IMR-90 (cell line): ENCODE data around the gene DCAF17. TPM values are rescaled to one million over a fixed set of nuclear protein-coding genes. Genes with fewer than 3 reads are reported as not detected.

Experiments used
- ATAC-seq: fragments of 200-7000 bp; cut with Tn5 transposase; 2 replicates; pipeline ENCODE4 v1.9.1; 2020; ENCODE audit warnings: low read depth, mild to moderate bottlenecking, moderate library complexity
- BruUV-seq: library from RNA; stranded (reverse); fragments of 400-500 nt; replicated peaks from 2 replicates; lab custom pipeline; 2021; lab: Mats Ljungman, UMichigan
- CTCF ChIA-PET: fragments of 300-600 bp; formaldehyde crosslinking; extraction: SDS; loops from one replicate; lab custom pipeline; 2021; ENCODE audit warnings: antibody characterized with exemption; lab: Yijun Ruan, JAX
- POLR2A ChIA-PET: fragments of 300-600 bp; sonication (Branson Sonifier 250); formaldehyde crosslinking; loops from one replicate; lab custom pipeline; 2022; ENCODE audit warnings: antibody characterized with exemption; ENCODE audit not compliant: unreplicated experiment; lab: Charles Lee
- DNase-seq: peaks from one replicate; pipeline ENCODE4 v3.0.0; 2013
- H2AFZ ChIP-seq: replicated peaks from 2 replicates; pipeline ENCODE3; 2013; ENCODE audit warnings: low read length, mild to moderate bottlenecking; ENCODE audit not compliant: poor library complexity
- H2AK5ac ChIP-seq: 2 replicates; pipeline ENCODE4 v1.6.1; 2013; ENCODE audit warnings: low read depth, low read length, inconsistent platforms
- H2AK9ac ChIP-seq: replicated peaks from 2 replicates; pipeline ENCODE3; 2013; ENCODE audit warnings: mild to moderate bottlenecking, low read depth, low read length, moderate library complexity; ENCODE audit not compliant: poor library complexity
- H2BK120ac ChIP-seq: 2 replicates; pipeline ENCODE4 v1.6.1; 2013; ENCODE audit warnings: low read depth, low read length, inconsistent platforms
- H2BK15ac ChIP-seq: 3 replicates; pipeline ENCODE4 v1.6.1; 2013; ENCODE audit warnings: low read depth, low read length, inconsistent platforms
- H2BK20ac ChIP-seq: 2 replicates; pipeline ENCODE4 v1.6.1; 2013; ENCODE audit warnings: low read depth, mild to moderate bottlenecking, inconsistent platforms, low read length, moderate library complexity
- H2BK5ac ChIP-seq: 2 replicates; pipeline ENCODE4 v1.6.1; 2013; ENCODE audit warnings: mild to moderate bottlenecking, low read depth, low read length, inconsistent platforms; ENCODE audit not compliant: poor library complexity, severe bottlenecking
- H3K14ac ChIP-seq: replicated peaks from 2 replicates; pipeline ENCODE4 v1.6.1; 2013; ENCODE audit warnings: low read depth, low read length, inconsistent platforms
- H3K18ac ChIP-seq: 2 replicates; pipeline ENCODE4 v1.6.1; 2013; ENCODE audit warnings: low read depth, low read length, control low read depth
- H3K23ac ChIP-seq: 2 replicates; pipeline ENCODE4 v1.6.1; 2013; ENCODE audit warnings: low read depth, low read length, inconsistent platforms
- H3K27ac ChIP-seq: 2 replicates; pipeline ENCODE4 v1.5.1; 2013; ENCODE audit warnings: mild to moderate bottlenecking, control low read depth, low read length; ENCODE audit not compliant: insufficient read depth
- H3K27me3 ChIP-seq: 2 replicates; pipeline ENCODE4 v1.6.1; 2013; ENCODE audit warnings: low read length; ENCODE audit not compliant: control insufficient read depth, insufficient read depth
- H3K36me3 ChIP-seq: 2 replicates; pipeline ENCODE4 v1.6.1; 2013; ENCODE audit warnings: low read length, mixed read lengths; ENCODE audit not compliant: control insufficient read depth, insufficient read depth
- H3K4ac ChIP-seq: 2 replicates; pipeline ENCODE4 v1.6.1; 2013; ENCODE audit warnings: low read depth, low read length, inconsistent platforms
- H3K4me1 ChIP-seq: 2 replicates; pipeline ENCODE4 v1.6.1; 2013; ENCODE audit warnings: low read length, mixed read lengths; ENCODE audit not compliant: control insufficient read depth, insufficient read depth
- H3K4me2 ChIP-seq: 2 replicates; pipeline ENCODE4 v1.6.1; 2013; ENCODE audit warnings: low read depth, mild to moderate bottlenecking, control low read depth, low read length, moderate library complexity
- H3K4me3 ChIP-seq: 2 replicates; pipeline ENCODE4 v1.5.1; 2013; ENCODE audit warnings: low read depth, mild to moderate bottlenecking, control low read depth, low read length, moderate library complexity; ENCODE audit not compliant: insufficient read depth
- H3K56ac ChIP-seq: 2 replicates; pipeline ENCODE4 v1.6.1; 2013; ENCODE audit warnings: low read length, inconsistent platforms; ENCODE audit not compliant: insufficient read depth; ENCODE audit errors: extremely low read depth
- H3K79me1 ChIP-seq, 2 experiments: 2 replicates each; pipeline ENCODE4 v1.6.1; 2013; ENCODE audit warnings: low read length in 2 of 2, inconsistent platforms in 1 of 2, low read depth in 1 of 2
- H3K9ac ChIP-seq: 2 replicates; pipeline ENCODE4 v1.6.1; 2013; ENCODE audit warnings: low read depth, low read length, control low read depth
- H3K9me1 ChIP-seq: 2 replicates; pipeline ENCODE4 v1.6.1; 2013; ENCODE audit warnings: low read length, inconsistent platforms; ENCODE audit not compliant: insufficient read depth
- H3K9me3 ChIP-seq: 2 replicates; pipeline ENCODE4 v1.6.1; 2013; ENCODE audit warnings: low read length; ENCODE audit not compliant: control insufficient read depth, insufficient read depth
- H4K20me1 ChIP-seq: 2 replicates; pipeline ENCODE4 v1.6.1; 2013; ENCODE audit warnings: low read length, inconsistent platforms; ENCODE audit not compliant: insufficient read depth
- H4K5ac ChIP-seq: 2 replicates; pipeline ENCODE4 v1.6.1; 2013; ENCODE audit warnings: mild to moderate bottlenecking, low read depth, low read length, control low read depth
- H4K8ac ChIP-seq, 2 experiments: 2 replicates each; pipeline ENCODE4 v1.6.1; 2013; ENCODE audit warnings: low read depth in 2 of 2, low read length in 2 of 2, control low read depth in 1 of 2, inconsistent platforms in 1 of 2
- H4K91ac ChIP-seq: 2 replicates; pipeline ENCODE4 v1.6.1; 2013; ENCODE audit warnings: low read depth, low read length, inconsistent platforms; ENCODE audit not compliant: insufficient read depth
- BHLHE40 ChIP-seq: fragments of 150-350 bp; IDR thresholded peaks from 2 replicates; pipeline ENCODE4 v1.6.1; 2016; ENCODE audit warnings: mild to moderate bottlenecking, low read depth, low read length
- CEBPB ChIP-seq: IDR thresholded peaks from 2 replicates; pipeline ENCODE4 v1.6.1; 2012; ENCODE audit warnings: low read depth, low read length, improper control_type of control experiment
- CHD1 ChIP-seq: IDR thresholded peaks from 2 replicates; pipeline ENCODE4 v1.6.1; 2012; ENCODE audit warnings: low read depth, low read length, improper control_type of control experiment
- ELK1 ChIP-seq: fragments of 150-350 bp; IDR thresholded peaks from 2 replicates; pipeline ENCODE4 v1.6.1; 2016; ENCODE audit warnings: low read depth, mild to moderate bottlenecking, low read length, moderate library complexity, borderline replicate concordance
- FOS ChIP-seq: fragments of 150-350 bp; IDR thresholded peaks from 2 replicates; pipeline ENCODE4 v1.6.1; 2016; ENCODE audit warnings: low read depth, low read length
- MAFK ChIP-seq: IDR thresholded peaks from 2 replicates; pipeline ENCODE4 v1.6.1; 2012; ENCODE audit warnings: low read depth, low read length, improper control_type of control experiment
- MAZ ChIP-seq: IDR thresholded peaks from 2 replicates; pipeline ENCODE4 v1.6.1; 2012; ENCODE audit warnings: low read depth, mild to moderate bottlenecking, low read length, improper control_type of control experiment, moderate library complexity, borderline replicate concordance
- MXI1 ChIP-seq: IDR thresholded peaks from 2 replicates; pipeline ENCODE4 v1.6.1; 2012; ENCODE audit warnings: low read depth, mild to moderate bottlenecking, low read length, moderate library complexity, borderline replicate concordance
- NFE2L2 ChIP-seq: fragments of 150-350 bp; IDR thresholded peaks from 2 replicates; pipeline ENCODE4 v1.6.1; 2016; ENCODE audit warnings: low read depth, mild to moderate bottlenecking, low read length
- POLR2A ChIP-seq: IDR thresholded peaks from 2 replicates; pipeline ENCODE4 v1.6.1; 2012; ENCODE audit warnings: mild to moderate bottlenecking, low read depth, low read length
- RAD21 ChIP-seq: IDR thresholded peaks from 2 replicates; pipeline ENCODE4 v1.6.1; 2012; ENCODE audit warnings: low read length, improper control_type of control experiment
- RCOR1 ChIP-seq: IDR thresholded peaks from 2 replicates; pipeline ENCODE4 v1.6.1; 2012; ENCODE audit warnings: mild to moderate bottlenecking, low read length, improper control_type of control experiment; ENCODE audit not compliant: insufficient replicate concordance
- RFX5 ChIP-seq: IDR thresholded peaks from 2 replicates; pipeline ENCODE4 v1.8.0; 2012; ENCODE audit warnings: low read depth, mild to moderate bottlenecking, low read length, moderate library complexity
- SMC3 ChIP-seq: fragments of 150-350 bp; IDR thresholded peaks from 2 replicates; pipeline ENCODE4 v1.6.1; 2016; ENCODE audit warnings: low read depth, mild to moderate bottlenecking, antibody characterized with exemption, low read length, moderate library complexity
- dilution Hi-C: fragments of 300-500 bp; cut with HindIII; formaldehyde crosslinking; loops from one replicate; pipeline ENCODE4 v1.14.3; 2018; ENCODE audit warnings: low sequenced_read_pairs; ENCODE audit not compliant: unreplicated experiment
- in situ Hi-C: fragments of 300-500 bp; cut with MboI; formaldehyde crosslinking; loops from 3 replicates; pipeline ENCODE4 v1.14.3; 2019; ENCODE audit warnings: low sequenced_read_pairs, inconsistent platforms, mixed read lengths
- intact Hi-C: fragments of 100-400 bp; cut with micrococcal nuclease; formaldehyde crosslinking; loops from 2 replicates; pipeline ENCODE4 v1.10.0; 2022
- polyA plus RNA-seq, 3 experiments: library from polyadenylated mRNA; depleted of rRNA; stranded (reverse); fragments of >200 nt; gene quantifications; 2 replicates each; pipeline ENCODE4 v1.2.3, GENCODE V29; 2012; ENCODE audit warnings: low replicate concordance in 1 of 3
- total RNA-seq: library from RNA; depleted of rRNA; stranded (reverse); fragments of >200 nt; gene quantifications from 2 replicates; pipeline ENCODE4 v1.2.3, GENCODE V29; 2012
- TF ChIP-seq, protein P1 (sequence below): fragments of 150-350 bp; IDR thresholded peaks from 2 replicates; pipeline ENCODE4 v1.6.1; 2017; ENCODE audit warnings: mild to moderate bottlenecking, antibody characterized with exemption, low read length, low read depth
- TF ChIP-seq, protein P2 (sequence below): conservative IDR thresholded peaks from 2 replicates; pipeline ENCODE4 v1.5.1; 2012; ENCODE audit warnings: mild to moderate bottlenecking, low read depth, low read length, improper control_type of control experiment

The DCAF17 gene
- total and polyA plus RNA-seq, 2 of the 4 experiments (the other 2 are of a cell fraction) = 6.7 to 13.1 TPM

DNA sequence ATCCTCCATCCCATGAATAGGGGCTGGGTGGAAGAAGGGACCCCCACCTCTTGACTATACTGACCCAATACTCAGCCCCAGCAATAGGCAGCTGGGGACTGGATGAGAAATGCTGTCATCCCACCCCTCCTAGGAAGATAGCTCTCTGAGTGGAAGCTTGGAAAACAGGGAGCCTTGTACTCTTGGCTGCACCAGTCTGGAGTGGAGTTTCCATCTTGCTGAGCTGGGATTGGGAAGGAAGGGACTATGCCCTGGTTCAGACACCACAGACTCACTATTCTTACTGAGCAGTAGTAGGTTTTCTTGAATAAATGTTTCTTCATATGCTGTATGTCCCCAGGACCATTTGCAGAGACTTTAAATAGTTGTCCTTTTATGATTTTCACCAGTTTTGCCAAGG is 7.4 kb downstream of the DCAF17 start:
- no peak for DNase-seq
- intact Hi-C loops = no loop called here

More for the DNA sequence above, 7.4 kb downstream of the DCAF17 start:
- Histone ChIP-seq H3K18ac (no peak overlapping the region), H3K4me3 (no peak overlapping the region), H2AFZ (no peak overlapping the region), H3K9me3 (no peaks in the 10 kb centered on the region), H3K9me1 (peaks cover 8% of the 10 kb centered on the region), H3K23ac (no peak overlapping the region), H2BK120ac (no peak overlapping the region), H4K91ac (no peak overlapping the region), H4K8ac (no peak overlapping the region), H3K14ac (no peak overlapping the region), H4K5ac (no peak overlapping the region), H2BK20ac (no peak overlapping the region), H2BK15ac (no peak overlapping the region), H3K9ac (no peak overlapping the region), H3K79me1 (peaks cover 11% of the 10 kb centered on the region in 2 experiments; a peak in 3 of 4 replicates), H3K27me3 (no peaks in the 10 kb centered on the region), H2AK5ac (no peak overlapping the region), H3K36me3 (peaks cover 16% of the 10 kb centered on the region), H3K4me1 (no peaks in the 10 kb centered on the region), H4K20me1 (no peaks in the 10 kb centered on the region), H3K56ac (no peak overlapping the region), H2BK5ac (no peak overlapping the region), H3K4ac (no peak overlapping the region), H3K4me2 (no peak overlapping the region), H2AK9ac (peak overlapping the region; percentile 22), H3K27ac (no peak overlapping the region)
- no TSS peak for BruUV-seq
- CTCF ChIA-PET = no interaction called here
- no peak for ATAC-seq
- TF ChIP-seq FOS = no peak
- TF ChIP-seq CEBPB = no peak
- TF ChIP-seq, protein P1, sequence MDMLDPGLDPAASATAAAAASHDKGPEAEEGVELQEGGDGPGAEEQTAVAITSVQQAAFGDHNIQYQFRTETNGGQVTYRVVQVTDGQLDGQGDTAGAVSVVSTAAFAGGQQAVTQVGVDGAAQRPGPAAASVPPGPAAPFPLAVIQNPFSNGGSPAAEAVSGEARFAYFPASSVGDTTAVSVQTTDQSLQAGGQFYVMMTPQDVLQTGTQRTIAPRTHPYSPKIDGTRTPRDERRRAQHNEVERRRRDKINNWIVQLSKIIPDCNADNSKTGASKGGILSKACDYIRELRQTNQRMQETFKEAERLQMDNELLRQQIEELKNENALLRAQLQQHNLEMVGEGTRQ = no peak
- no peak for TF ChIP-seq MAZ
- TF ChIP-seq RFX5 = no peak
- no peak for TF ChIP-seq MAFK
- no peak for TF ChIP-seq CHD1
- no peak for TF ChIP-seq RCOR1
- no peak for TF ChIP-seq SMC3
- TF ChIP-seq MXI1 = no peak
- TF ChIP-seq, protein P2, sequence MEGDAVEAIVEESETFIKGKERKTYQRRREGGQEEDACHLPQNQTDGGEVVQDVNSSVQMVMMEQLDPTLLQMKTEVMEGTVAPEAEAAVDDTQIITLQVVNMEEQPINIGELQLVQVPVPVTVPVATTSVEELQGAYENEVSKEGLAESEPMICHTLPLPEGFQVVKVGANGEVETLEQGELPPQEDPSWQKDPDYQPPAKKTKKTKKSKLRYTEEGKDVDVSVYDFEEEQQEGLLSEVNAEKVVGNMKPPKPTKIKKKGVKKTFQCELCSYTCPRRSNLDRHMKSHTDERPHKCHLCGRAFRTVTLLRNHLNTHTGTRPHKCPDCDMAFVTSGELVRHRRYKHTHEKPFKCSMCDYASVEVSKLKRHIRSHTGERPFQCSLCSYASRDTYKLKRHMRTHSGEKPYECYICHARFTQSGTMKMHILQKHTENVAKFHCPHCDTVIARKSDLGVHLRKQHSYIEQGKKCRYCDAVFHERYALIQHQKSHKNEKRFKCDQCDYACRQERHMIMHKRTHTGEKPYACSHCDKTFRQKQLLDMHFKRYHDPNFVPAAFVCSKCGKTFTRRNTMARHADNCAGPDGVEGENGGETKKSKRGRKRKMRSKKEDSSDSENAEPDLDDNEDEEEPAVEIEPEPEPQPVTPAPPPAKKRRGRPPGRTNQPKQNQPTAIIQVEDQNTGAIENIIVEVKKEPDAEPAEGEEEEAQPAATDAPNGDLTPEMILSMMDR = no peak
- TF ChIP-seq RAD21 = no peak
- no peak for TF ChIP-seq NFE2L2
- no peak for TF ChIP-seq POLR2A
- TF ChIP-seq BHLHE40 = no peak
- TF ChIP-seq ELK1 = no peak
- POLR2A ChIA-PET = interaction anchor here (0.6 kb wide), 1 partner anchor 21 kb away, joined by 3 read pairs; no protein-coding TSS in a partner anchor
- in situ Hi-C loops = no loop called here
- dilution Hi-C loops = no loop called here
